Stimulated activated naive CD8-positive, alpha-beta T cell treated with anti-CD3 and anti-CD28 coated beads, Interleukin-15, amount 100 ng/mL, for 72 hours (primary cell): ENCODE data around the gene PKD2L2.
"Not testable (repeated sequence)": the region's sequence is repeated elsewhere in the genome, so short reads cannot be mapped to it uniquely, and the experiment has no call there.

Experiments
- ATAC-seq: fragments of 150-1000 bp; cut with Tn5 transposase; 2 replicates; pipeline ENCODE4 v1.10.0; 2021; ENCODE audit warnings: mild to moderate bottlenecking, moderate library complexity
- DNase-seq, 2 donors: peaks; one replicate each; pipeline ENCODE4 v3.0.0; 2021 to 2022
- H3K27ac Mint-ChIP-seq, 2 donors: one replicate each; pipeline ENCODE4 v1.8.0; 2022; ENCODE audit warnings: mild to moderate bottlenecking in 2 of 2, mixed read lengths in 2 of 2, moderate library complexity in 2 of 2
- H3K27me3 Mint-ChIP-seq: one replicate; pipeline ENCODE4 v1.8.0; 2022; ENCODE audit warnings: mixed read lengths
- H3K4me1 Mint-ChIP-seq: one replicate; pipeline ENCODE4 v1.8.0; 2022; ENCODE audit warnings: mild to moderate bottlenecking, mixed read lengths
- H3K4me3 Mint-ChIP-seq, 2 donors: one replicate each; pipeline ENCODE4 v1.8.0; 2022; ENCODE audit warnings: mild to moderate bottlenecking in 2 of 2, mixed read lengths in 2 of 2, moderate library complexity in 1 of 2
- H3K9me3 Mint-ChIP-seq, 2 donors: one replicate each; pipeline ENCODE4 v1.8.0; 2022; ENCODE audit warnings: mixed read lengths in 2 of 2

PKD2L2 gene

GRCh38 chr5:137970384-137970783 is 81.1 kb downstream of the PKD2L2 start:
- H3K27me3 Mint-ChIP-seq, H3K27ac Mint-ChIP-seq, H3K4me1 Mint-ChIP-seq, ATAC-seq, DNase-seq, H3K4me3 Mint-ChIP-seq: not testable (repeated sequence)
- peaks cover 5 to 10% of the 10 kb centered on the region in 2 donors for H3K9me3 Mint-ChIP-seq

- no peak overlapping the region for H3K27ac Mint-ChIP-seq
- no peaks in the 10 kb centered on the region for H3K4me1 Mint-ChIP-seq
- no peaks in the 10 kb centered on the region for H3K27me3 Mint-ChIP-seq
- H3K9me3 Mint-ChIP-seq = peaks cover 5 to 13% of the 10 kb centered on the region in 2 donors
- DNase-seq = no peak
- ATAC-seq = peak; percentile 56
- H3K4me3 Mint-ChIP-seq = no peak overlapping the region
Observed at GRCh38 chr5:137975208-137975607, 86.0 kb downstream of the PKD2L2 start.

- no peaks in the 10 kb centered on the region for H3K9me3 Mint-ChIP-seq
- no peak overlapping the region for H3K27ac Mint-ChIP-seq
Observed at GRCh38 chr5:137989419-137989818, 100.2 kb downstream of the PKD2L2 start.

More at GRCh38 chr5:137989419-137989818, 100.2 kb downstream of the PKD2L2 start:
- Mint-ChIP-seq H3K27me3 (no peaks in the 10 kb centered on the region), H3K4me1 (peaks cover 6% of the 10 kb centered on the region), H3K4me3 (no peak overlapping the region)
- ATAC-seq (no peak), DNase-seq (no peak)
